NK-92 (cell line): Measurements from ENCODE around the gene RPL39L.

Source experiments
- DNase-seq: peaks from one replicate; lab custom pipeline; 2025; ENCODE audit not compliant: unreplicated experiment; lab: John Stamatoyannopoulos, UW

RPL39L gene

DNA sequence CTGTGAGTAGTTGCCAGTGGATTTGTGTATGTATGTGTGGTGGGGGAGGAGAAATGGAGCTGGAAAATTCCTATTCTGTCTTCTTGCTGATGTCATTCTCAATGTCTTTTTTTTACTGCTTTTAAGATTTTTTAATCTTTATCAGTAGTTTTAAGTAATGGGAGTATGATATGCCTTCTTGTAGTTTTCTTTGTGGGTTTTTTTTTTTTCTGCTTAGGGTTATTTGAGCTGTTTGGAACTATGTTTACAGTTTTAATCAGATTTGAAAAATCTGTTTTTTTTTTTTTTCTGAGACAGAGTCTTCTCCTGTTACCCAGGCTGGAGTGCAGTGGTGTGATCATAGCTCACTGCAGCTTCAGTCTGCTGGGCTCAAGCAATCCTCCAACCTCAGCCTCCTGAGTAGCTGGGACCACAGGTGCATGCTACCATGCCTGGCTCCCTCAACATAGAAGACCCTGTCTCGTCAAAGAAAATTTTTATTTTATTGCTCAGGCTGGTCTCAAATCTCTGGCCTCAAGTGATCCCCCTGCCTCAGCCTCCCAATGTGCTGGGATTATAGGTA, 37.1 kb downstream of the RPL39L start:
- DNase-seq: no peak

- no peak for DNase-seq
These were observed 37.9 kb downstream of the RPL39L start for GRCh38 chr3:187101184-187102072.

DNA sequence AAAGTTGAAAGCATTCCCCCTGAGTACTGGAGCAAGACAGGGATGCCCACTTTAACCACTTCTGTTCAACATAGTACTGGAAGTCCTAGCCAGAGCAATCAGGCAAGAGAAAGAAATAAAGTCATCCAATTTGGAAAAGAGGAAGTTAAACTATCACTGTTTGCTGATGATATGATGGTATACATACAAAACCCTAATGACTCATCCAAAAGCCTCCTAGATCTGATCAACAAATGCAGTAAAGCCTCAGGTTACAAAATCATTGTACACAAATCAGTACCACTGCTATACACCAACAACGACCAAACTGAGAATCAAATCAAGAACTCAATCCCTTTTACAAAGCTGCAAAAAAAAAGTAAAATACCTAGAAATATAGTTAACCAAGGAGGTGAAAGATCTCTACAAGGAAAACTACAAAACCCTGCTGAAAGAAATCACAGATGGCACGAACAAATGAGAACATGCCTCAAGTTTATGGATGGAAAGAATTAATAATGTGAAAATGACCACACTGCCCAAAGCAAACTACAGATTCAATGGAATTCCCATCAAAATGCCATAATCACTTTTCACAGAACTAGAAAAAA, 40.3 kb downstream of the RPL39L start:
- DNase-seq: no peak

DNA sequence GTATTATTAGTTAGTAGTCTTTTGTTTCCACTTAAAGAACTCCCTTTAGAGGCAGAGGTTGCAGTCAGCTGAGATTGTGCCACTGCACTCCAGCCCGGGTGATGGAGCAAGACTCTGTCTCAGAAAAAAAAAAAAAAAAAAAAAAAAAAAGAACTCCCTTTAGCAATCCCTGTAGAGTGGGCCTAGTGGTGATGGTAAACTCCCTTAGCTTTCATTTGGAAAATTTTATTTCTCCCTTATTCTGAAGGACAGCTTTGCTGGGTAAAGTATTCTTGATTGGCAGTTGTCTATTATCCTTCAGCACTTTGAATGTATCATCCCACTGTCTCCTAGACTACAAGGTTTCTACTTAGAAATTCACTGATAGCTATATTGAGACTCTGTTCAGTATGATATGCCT, 46.0 kb downstream of the RPL39L start:
- no peak for DNase-seq

DNA sequence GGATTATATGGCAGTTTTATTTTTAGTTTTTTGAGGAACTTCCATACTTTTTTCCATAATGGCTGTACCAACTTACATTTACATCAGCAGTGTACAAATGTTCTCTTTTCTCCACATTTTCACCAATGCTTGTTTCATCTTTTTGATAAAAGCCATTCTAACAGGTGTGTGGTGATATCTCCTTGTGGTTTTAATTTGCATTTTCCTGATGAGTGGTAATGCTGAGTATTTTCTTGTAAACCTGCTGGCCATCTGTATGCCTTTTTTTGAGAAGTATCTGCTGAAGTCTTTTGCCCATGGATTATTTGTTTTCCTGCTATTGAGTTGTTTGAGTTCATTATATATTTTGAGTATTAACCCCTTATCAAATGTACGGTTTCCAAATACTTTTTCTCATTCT, 50.6 kb downstream of the RPL39L start:
- no peak for DNase-seq

GRCh38 chr3:187086831-187087230, 52.5 kb downstream of the RPL39L start:
- DNase-seq: no peak

DNA sequence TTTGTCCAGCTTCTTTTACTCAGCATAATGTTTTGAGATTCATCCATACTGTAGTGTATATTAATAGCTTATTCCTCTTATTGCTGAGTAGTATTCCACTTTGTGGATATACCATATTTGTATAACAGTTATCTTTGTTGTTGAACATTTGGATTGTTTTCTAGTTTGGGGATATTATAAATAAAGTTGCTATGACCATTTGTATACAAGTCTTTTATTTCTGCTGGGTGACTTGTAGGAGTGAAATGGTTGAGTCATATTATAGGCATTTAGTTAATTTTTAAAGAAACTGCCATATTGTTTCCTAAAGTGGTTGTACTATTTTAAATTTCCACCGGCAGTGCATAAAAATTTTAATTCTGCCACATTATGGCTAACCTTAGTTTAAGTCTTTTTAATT, 53.4 kb downstream of the RPL39L start:
- DNase-seq: no peak

DNA sequence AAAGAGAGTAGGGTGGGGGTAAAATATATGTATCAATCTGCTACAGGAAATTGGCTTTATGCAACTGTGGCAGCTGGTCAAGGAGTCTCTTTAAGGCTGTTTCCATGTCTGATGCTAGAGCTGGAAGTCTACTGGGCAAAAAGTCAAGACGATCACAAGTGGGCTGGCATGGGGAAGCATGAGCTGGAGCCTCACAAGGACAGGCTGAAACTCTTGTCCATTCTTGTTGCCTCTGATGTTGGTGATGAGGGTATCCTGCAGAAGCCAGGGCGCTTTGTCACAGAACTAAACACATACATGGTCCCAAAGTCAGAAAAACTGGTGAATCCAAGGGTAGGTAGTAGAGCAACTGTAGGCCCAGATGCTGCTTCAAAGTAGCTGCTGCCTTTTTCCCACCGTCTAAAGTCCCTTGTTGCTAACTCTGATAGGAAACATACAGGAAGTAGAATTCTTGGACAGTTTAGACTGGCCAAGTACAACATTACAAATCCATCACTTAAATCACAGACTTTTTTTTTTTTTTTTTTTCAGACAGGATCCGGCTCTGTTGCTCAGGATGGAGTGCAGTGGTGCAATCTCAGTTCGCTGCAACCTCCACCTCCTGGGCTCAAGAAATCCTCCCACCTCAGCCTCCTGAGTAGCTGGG, 54.2 kb downstream of the RPL39L start:
- no peak for DNase-seq

DNA sequence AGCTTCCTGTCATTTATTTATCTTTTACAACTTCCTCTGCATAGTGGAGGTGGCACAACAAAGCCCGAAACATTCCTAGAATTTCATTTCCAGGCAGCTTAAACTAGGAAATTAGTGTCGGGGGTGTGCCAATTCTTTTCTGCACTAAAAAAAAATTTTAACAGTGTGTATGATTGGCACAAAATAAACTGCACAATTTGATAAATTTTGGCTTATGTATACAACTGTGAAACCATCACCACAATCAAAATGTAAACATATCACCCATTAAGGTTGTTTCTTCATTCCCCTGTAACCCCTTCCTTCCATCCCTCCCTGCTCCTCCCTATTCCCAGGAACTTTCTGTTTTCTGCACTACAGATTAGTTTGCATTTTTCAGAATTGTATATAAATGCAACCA, 54.7 kb downstream of the RPL39L start:
- DNase-seq: no peak

DNA sequence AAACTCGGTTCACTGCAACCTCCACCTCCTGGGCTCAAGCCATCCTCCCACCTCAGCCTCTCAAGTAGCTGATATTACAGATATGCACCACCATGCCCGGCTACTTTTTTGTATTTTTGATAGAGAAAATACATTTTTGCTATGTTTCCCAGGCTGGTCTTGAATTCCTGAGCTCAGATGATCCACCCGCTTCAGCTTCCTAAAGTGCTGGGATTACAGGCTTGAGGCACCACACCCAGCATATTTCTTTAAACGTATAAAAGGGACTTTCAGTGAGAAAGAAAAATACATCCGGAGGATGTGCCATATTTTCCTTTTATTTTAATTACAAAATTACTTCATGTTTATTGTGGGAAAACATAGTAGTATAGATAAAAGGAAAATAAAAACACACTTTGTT, 55.2 kb downstream of the RPL39L start:
- no peak for DNase-seq

DNA sequence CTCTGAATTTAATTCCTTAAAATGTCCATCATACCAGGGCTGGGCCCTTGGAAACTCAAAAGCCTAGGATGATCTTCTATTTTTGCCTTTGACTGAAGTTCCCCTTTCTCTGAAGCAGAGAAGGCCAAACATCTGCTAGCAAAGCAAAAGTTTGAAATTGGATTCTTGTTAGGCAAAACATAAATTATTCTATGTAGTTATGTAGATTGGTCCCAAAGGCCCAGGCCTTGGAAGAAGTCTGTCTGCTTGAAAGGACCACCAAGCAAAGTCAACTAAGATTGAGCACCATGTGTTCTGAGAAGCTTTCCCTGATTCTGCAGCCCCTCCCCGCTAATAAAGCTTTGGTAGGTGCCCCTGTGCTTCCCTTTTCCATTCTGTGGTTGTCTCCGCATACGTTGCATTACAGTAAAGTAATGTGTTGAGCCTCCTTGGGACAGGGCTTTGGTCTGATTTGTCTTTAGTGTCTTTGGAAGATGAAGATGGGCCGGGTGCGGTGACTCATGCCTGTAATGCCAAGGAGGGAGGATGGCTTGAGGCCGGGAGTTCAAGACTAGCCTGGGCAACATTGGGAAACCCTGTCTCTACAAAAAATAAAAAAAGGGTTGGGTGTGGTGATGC, 56.4 kb downstream of the RPL39L start:
- no peak for DNase-seq

DNA sequence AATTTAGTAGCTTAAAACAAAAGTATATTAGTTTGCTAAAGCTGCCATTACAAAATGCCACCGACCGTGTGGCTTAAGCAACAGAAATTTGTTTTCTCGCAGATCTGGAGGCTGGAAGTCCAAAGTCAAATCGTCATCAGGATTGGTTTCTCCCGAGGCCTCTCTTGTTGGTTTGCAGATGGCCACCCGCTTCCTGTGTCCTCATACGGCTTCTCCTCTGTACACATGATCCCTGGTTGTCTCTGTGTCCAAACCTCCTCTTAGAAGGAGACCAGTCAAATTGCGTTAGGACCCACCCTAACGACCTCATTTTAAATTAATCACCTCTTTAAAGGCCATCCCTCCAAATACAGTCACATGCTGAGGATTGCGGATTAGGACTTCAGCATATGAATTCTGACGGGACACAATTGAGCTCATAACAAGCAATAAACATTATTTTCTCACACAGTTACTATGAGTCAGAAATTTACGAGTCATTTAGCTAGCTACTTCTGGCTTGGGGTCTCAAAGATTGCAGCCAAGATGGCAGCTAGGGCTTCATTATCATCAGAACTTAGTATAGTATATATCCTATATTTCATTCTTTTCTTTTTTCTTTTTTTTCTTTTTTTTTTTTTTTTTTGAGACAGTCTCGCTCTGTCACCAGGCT, 58.4 kb downstream of the RPL39L start:
- no peak for DNase-seq

- no peak for DNase-seq
These were observed 59.9 kb downstream of the RPL39L start for GRCh38 chr3:187079090-187080022.

GRCh38 chr3:187077537-187077936, 61.8 kb downstream of the RPL39L start:
- DNase-seq: no peak

GRCh38 chr3:187077085-187077484, 62.2 kb downstream of the RPL39L start:
- DNase-seq: no peak

- DNase-seq: no peak
These were observed 63.0 kb downstream of the RPL39L start for GRCh38 chr3:187076297-187076696.

- no peak for DNase-seq
These were observed 64.5 kb downstream of the RPL39L start for GRCh38 chr3:187074846-187075245.

DNA sequence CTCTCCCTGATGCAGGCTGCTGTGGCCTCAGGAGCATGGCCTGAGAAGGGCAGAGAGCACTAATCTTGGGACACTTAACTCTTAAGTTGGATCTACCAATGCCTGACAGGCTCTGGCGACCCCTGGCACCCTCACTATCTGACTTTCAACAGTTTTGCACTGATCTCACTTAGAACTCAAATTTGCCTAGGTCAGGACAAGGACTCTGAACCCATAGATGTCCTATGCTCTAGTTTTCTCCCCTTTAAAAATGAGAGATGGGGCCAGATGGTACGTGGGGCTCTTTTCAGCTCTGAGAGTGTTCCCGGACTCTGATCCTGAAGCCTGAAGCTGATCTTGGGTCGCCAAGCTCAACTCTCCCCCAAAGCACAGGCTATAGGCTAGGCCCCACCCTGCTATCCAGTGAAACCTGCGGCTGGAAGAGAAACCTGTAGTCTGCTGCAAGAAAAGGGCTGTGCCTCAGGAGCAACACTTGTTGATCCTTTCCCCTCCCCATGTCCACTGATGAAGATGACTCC, 65.7 kb downstream of the RPL39L start:
- DNase-seq: no peak

DNA sequence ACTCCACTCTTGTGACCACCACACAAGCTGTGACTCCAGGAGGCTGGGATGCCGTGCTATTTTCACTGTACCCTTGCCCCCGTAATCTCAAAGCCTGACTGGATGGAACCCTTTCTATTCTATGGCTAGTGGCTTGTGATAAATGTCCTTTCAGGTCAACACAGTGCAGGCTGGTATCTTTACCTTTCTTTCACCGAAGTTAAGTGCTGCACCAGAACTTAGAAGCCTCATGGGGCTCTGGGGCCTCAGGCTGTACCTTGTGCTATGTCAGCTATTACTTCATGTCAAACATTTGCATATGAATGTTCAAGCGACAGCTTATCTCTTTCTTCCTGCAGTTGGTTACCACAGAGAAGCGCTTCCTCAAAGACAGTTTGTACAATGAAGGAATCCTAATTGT, 66.8 kb downstream of the RPL39L start:
- no peak for DNase-seq

DNA sequence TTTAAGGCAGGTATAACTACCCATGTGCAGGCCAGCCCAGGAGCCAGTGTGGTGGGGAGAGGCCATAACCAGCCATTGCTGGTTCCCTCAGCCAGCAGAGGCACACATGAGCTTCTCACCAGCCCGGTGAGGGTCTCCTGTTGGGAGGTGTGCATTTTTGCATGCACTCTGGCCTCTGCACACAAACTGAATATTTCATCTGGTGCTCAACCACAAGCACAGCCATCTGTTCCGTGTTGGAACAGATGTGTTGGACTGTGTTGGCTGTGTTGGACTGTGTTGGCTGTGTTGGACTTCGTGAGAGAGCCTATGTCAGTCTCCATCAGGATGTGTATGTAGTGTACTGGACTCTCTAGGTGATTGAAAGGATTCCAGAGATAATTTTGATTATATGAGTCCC, 67.2 kb downstream of the RPL39L start:
- DNase-seq: no peak
